Heart left ventricle (tissue), 16 donors: ENCODE results near the gene SSNA1. TPM values are rescaled to one million over a fixed set of nuclear protein-coding genes. Genes with fewer than 3 reads are reported as not detected.

ENCODE experiments used
- ATAC-seq, 4 donors: fragments of 200-7000 bp; cut with Tn5 transposase; one replicate each; pipeline ENCODE4 v1.9.1; 2020 to 2022; ENCODE audit warnings: moderate library complexity in 4 of 4, mild to moderate bottlenecking in 3 of 4, moderate number of reproducible peaks in 1 of 4
- DNase-seq, 5 donors: peaks; one replicate each; pipeline ENCODE4 v3.0.0-alpha.2; 2020
- H3K27ac ChIP-seq, 12 donors: fragments of 200-600 bp; sonication (generic) in 4 of 12; one replicate each; pipeline versions ENCODE4 v1.5.0 to v1.8.0; 2016 to 2022; ENCODE audit warnings: mild to moderate bottlenecking in 2 of 12
- H3K27me3 ChIP-seq, 9 donors: fragments of 200-600 bp; sonication (generic) in 2 of 9; one replicate each; pipeline versions ENCODE4 v1.5.1 to v1.8.0; 2016 to 2022; ENCODE audit warnings: mild to moderate bottlenecking in 3 of 9
- H3K36me3 ChIP-seq, 9 donors: fragments of 200-600 bp; sonication (generic) in 2 of 9; one replicate each; pipeline versions ENCODE4 v1.5.0 to v1.8.0; 2018 to 2022; ENCODE audit warnings: mild to moderate bottlenecking in 2 of 9
- H3K4me1 ChIP-seq, 12 donors: fragments of 200-600 bp; sonication (generic) in 4 of 12; one replicate each; pipeline versions ENCODE4 v1.5.0 to v1.8.0; 2016 to 2022; ENCODE audit warnings: mild to moderate bottlenecking in 3 of 12
- H3K4me3 ChIP-seq, 12 donors: fragments of 200-600 bp; sonication (generic) in 4 of 12; one replicate each; pipeline versions ENCODE4 v1.5.0 to v1.8.0; 2017 to 2022; ENCODE audit warnings: mild to moderate bottlenecking in 9 of 12, moderate library complexity in 4 of 12
- H3K9me3 ChIP-seq, 12 donors: fragments of 200-600 bp; sonication (generic) in 4 of 12; one replicate each; pipeline versions ENCODE4 v1.5.0 to v1.8.0; 2016 to 2022; ENCODE audit warnings: mild to moderate bottlenecking in 1 of 12
- POLR2A ChIP-seq, 2 donors: fragments of 450-650 bp; IDR thresholded peaks; one replicate each; pipeline ENCODE4 v1.6.1; 2017; ENCODE audit warnings: antibody characterized with exemption in 2 of 2, mild to moderate bottlenecking in 2 of 2, moderate library complexity in 2 of 2
- WGBS, 4 donors: extraction: QIAGEN DNeasy Blood & Tissue Kit in 2 of 4; methylation state at CpG; one replicate each; pipeline versions ENCODE4 v1.1.5 to v1.1.7; 2013 to 2018; 5-methylcytosine and 5-hydroxymethylcytosine counted together
- intact Hi-C, 10 donors: fragments of 100-400 bp; cut with DNase I; formaldehyde crosslinking; loops; one replicate each; pipeline versions ENCODE4 v1.11.1 to v1.14.2; 2022
- polyA plus RNA-seq, 2 donors: library from polyadenylated mRNA; stranded (reverse); fragments of 200-250 nt; gene quantifications; one replicate each; pipeline ENCODE4 v1.2.3, GENCODE V29; 2013
- total RNA-seq, 9 donors: library from RNA; depleted of rRNA in 2 of 9; stranded (reverse); fragments of >200 nt in 2 of 9; fragmentation: NEBNext Ultra II Directional in 3 of 9; extraction: Animal tissue kit (Norgen Biotek cat#: 25700) in 3 of 9; gene quantifications; one replicate each; pipeline versions ENCODE4 v1.1.0 to v1.2.4, GENCODE V29; 2016 to 2023
- TF ChIP-seq, protein P1 (sequence below), 12 donors: fragments of 200-600 bp; sonication (generic) in 4 of 12; IDR thresholded peaks; one replicate each; pipeline versions ENCODE4 v1.5.0 to v1.8.0; 2018 to 2022; ENCODE audit warnings: antibody characterized with exemption in 12 of 12, mild to moderate bottlenecking in 5 of 12
- donor health status: ischemic (EF 13 %, LVEDD 7.1; RV severe dilation, severe dysfunction).
- donor health status: healthy with polysubstance abuse.
- donor health status: DM: no; HTN: yes; CAD: no.
- donor health status: DM: no; HTN: no; CAD: no.
- donor health status: ischemic (EF 25% LVEDD 6.9; RV normal size, moderate dysfunction).
- donor health status: ischemic (EF 25% LVEDD 5.7; RV mildly dilated, moderate dysfunction).
- donor health status: healthy.
- donor health status: DM: yes; HTN: yes; CAD: no.
- donor health status: ischemic (EF 35%, LVEDD 5.7; RV mildly dilated, moderate dysfunction).
- donor health status: nonischemic (EF 11% LVEDD 7.7; RV severe dilation, severe dysfunction).
- donor health status: DM: yes; HTN: yes; CAD: no.
- donor health status: PGD.
- donor health status: ischemic (EF 29% LVEDD 5.4; RV normal size, mild dysfunction).
- donor health status: nonischemic (EF 23%, LVEDD 6.1; RV moderate dilation, normal function).

Gene SSNA1
- total and polyA plus RNA-seq, 11 donors: 46.0 to 161 (median 67.7) TPM

DNA sequence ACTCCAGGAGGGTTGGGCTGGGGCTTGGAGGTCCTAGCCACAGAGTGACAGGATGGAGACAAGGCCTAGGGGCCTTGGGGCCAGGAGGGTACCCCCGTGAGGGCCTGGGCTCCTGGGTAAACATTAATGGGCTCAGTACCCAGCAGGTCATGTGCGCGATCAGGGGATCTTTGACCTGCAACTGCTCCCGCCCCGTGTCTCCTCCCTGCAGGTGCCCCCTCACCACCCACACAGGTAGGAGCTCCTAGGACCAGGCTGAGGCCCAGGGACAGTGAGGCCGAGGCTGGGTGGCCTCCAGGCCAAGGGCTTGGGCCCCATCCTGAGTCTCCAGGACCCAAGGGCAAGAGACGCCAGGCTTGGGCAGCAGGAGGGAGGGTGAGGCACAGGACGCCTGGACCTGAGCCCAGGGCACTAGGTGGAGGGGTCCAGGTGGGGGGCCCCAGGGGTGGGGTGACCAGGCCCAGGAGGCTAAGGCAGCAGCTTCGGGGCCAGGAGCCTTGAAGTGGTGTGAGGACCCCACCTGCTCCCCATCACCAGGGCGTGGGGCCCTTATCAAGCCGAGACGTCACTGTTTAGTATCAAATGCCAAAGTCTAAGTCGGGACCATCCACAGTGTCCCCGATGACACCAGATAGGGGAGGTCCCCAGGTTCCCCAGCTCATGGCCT, 42.4 kb downstream of the SSNA1 start, which contains the start of gene SLC34A3:
SLC34A3 (plus strand) TSS at position 197 of the 667 bp plus-strand sequence. CDS start 802 bp downstream, outside the sequence.
- no peaks in the 10 kb centered on the region for H3K9me3 ChIP-seq
- intact Hi-C loops: loop anchor here in 1 of 10 donors (10.0 kb wide), 1 partner anchor 446 kb away; no protein-coding TSS in a partner anchor
- peaks cover 0 to 7% (median 2%) of the 10 kb centered on the region in 12 donors for H3K4me1 ChIP-seq
- DNase-seq (no peak), ATAC-seq (no peak)
- no peak within 1 kb of the TSS for H3K27ac ChIP-seq
- peaks cover 8 to 56% (median 38%) of the 10 kb centered on the region in 9 donors for H3K27me3 ChIP-seq
- 52 to 62% (median 61%) methylated on average over 9 to 14 of the region's 14 CpGs for WGBS, 4 donors
- H3K36me3 ChIP-seq: no peaks in the 10 kb centered on the region
- TF ChIP-seq, protein P1, sequence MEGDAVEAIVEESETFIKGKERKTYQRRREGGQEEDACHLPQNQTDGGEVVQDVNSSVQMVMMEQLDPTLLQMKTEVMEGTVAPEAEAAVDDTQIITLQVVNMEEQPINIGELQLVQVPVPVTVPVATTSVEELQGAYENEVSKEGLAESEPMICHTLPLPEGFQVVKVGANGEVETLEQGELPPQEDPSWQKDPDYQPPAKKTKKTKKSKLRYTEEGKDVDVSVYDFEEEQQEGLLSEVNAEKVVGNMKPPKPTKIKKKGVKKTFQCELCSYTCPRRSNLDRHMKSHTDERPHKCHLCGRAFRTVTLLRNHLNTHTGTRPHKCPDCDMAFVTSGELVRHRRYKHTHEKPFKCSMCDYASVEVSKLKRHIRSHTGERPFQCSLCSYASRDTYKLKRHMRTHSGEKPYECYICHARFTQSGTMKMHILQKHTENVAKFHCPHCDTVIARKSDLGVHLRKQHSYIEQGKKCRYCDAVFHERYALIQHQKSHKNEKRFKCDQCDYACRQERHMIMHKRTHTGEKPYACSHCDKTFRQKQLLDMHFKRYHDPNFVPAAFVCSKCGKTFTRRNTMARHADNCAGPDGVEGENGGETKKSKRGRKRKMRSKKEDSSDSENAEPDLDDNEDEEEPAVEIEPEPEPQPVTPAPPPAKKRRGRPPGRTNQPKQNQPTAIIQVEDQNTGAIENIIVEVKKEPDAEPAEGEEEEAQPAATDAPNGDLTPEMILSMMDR (IDR thresholded peaks at IDR 0.05): no peak
- no peak for TF ChIP-seq POLR2A (IDR thresholded peaks at IDR 0.05)
- H3K4me3 ChIP-seq: no peak within 1 kb of the TSS

DNA sequence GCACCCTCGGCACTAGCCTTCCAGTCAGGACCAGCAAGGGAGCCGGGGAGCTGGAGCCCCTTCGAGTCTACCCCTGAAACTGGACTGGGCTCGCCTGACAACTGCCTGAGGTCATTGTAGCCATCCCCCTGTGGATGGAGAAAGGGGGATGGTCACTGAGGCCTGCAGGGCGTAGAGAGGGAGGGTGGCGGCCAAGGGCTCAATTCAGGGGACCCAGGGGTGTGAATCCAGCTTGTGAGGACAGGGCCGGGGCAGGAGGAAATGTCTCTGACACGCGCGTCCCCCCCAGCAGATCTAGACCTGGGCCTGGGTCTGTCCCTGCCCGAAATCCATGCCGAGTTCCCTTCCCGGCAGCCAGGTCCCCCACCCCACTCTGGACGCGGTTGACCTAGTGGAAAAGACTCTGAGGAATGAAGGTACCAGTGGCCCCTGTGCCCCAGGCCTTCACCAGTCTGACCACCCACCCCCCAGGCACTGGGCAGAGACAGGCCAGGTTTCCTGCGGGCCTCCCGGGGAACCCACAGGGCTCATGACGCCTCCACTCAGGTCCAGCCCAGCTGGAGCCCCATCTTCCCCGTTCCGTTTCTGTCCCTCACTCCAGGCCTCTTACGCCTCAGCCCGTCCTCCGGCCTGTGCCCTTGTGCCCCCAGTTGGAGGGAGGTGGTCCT, 43.0 kb downstream of the SSNA1 start:
- intact Hi-C loops: loop anchor here in 1 of 10 donors (10.0 kb wide), 1 partner anchor 447 kb away; no protein-coding TSS in a partner anchor
- TF ChIP-seq, protein P1 (IDR thresholded peaks at IDR 0.05): no peak
- no peak for TF ChIP-seq POLR2A (IDR thresholded peaks at IDR 0.05)
- DNase-seq: no peak

DNA sequence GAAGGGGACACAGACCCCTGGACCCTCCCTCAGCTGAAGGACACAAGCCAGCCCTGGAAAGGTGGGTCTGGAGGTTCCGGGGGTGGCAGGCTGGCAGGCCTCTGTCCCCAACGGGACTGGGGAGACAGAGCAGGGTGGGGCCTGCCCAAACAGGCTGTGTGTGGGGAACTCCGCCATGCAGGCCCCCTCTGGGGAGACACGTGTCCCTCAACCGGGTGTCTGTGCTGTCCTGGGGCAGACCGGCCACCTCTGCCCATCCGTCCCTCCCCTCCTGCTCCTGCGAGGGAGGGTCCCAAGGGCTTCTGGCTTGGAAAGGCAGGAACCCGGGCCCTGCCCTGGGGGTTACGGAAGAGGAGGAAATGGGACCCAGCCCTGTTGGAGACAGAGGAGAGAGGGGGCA, 43.6 kb downstream of the SSNA1 start:
- TF ChIP-seq, protein P1 (IDR thresholded peaks at IDR 0.05): no peak
- ATAC-seq (no peak), DNase-seq (no peak)
- intact Hi-C loops: loop anchor here in 1 of 10 donors (10.0 kb wide), 1 partner anchor 447 kb away; no protein-coding TSS in a partner anchor
- H3K27ac ChIP-seq: no peak overlapping the region
- peaks cover 0 to 20% (median 14%) of the 10 kb centered on the region in 12 donors for H3K4me1 ChIP-seq
- H3K9me3 ChIP-seq: no peaks in the 10 kb centered on the region
- 52 to 70% (median 62%) methylated on average over 7 to 10 of the region's 10 CpGs for WGBS, 4 donors
- no peak overlapping the region for H3K4me3 ChIP-seq
- H3K27me3 ChIP-seq: peaks cover 8 to 56% (median 38%) of the 10 kb centered on the region in 9 donors
- no peaks in the 10 kb centered on the region for H3K36me3 ChIP-seq

More for the DNA sequence above, 43.0 kb downstream of the SSNA1 start:
- H3K27me3 ChIP-seq: peaks cover 8 to 56% (median 38%) of the 10 kb centered on the region in 9 donors
- no peak overlapping the region for H3K27ac ChIP-seq
- no peaks in the 10 kb centered on the region for H3K36me3 ChIP-seq
- H3K9me3 ChIP-seq: no peaks in the 10 kb centered on the region
- WGBS, 4 donors: 72 to 89% (median 82%) methylated on average over 13 to 23 of the region's 23 CpGs
- H3K4me3 ChIP-seq: no peak overlapping the region
- peaks cover 0 to 14% (median 9%) of the 10 kb centered on the region in 12 donors for H3K4me1 ChIP-seq
- no peak for ATAC-seq

DNA sequence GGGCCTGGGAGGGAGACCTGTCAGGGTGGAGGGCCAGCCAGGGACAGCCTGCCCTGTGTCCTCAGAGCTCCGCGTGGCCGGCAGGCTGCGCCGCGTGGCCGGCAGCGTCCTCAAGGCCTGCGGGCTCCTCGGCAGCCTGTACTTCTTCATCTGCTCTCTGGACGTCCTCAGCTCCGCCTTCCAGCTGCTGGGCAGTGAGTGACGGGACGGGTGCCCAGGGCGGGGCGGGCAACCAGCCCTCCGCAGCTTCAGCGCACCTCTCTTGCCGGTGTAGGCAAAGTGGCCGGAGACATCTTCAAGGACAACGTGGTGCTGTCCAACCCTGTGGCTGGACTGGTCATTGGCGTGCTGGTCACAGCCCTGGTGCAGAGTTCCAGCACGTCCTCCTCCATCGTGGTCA, 44.0 kb downstream of the SSNA1 start:
- Histone ChIP-seq H3K36me3 (no peaks in the 10 kb centered on the region), H3K9me3 (no peaks in the 10 kb centered on the region), H3K27me3 (peaks cover 8 to 56% (median 38%) of the 10 kb centered on the region in 9 donors), H3K4me3 (no peak overlapping the region), H3K4me1 (peaks cover 0 to 20% (median 14%) of the 10 kb centered on the region in 12 donors), H3K27ac (no peak overlapping the region)
- DNase-seq: no peak
- 61 to 80% (median 72%) methylated on average over 20 to 24 of the region's 24 CpGs for whole genome bisulfite sequencing, 4 donors
- ATAC-seq: no peak
- intact Hi-C loops: loop anchor here in 1 of 10 donors (10.0 kb wide), 1 partner anchor 448 kb away; no protein-coding TSS in a partner anchor
- TF ChIP-seq, protein P1 (IDR thresholded peaks at IDR 0.05): no peak
- no peak for TF ChIP-seq POLR2A (IDR thresholded peaks at IDR 0.05)
